ENCODE results near the gene GAS5. TPM values are rescaled to one million over a fixed set of nuclear protein-coding genes. Genes with fewer than 3 reads are reported as not detected.

The GAS5 gene
- total and polyA plus RNA-seq, 9 of the 15 experiments (the other 6 are each of a cell fraction or from before 2014, with no cell fraction given) = 565 to 1,860 (median 1,006) TPM

DNA sequence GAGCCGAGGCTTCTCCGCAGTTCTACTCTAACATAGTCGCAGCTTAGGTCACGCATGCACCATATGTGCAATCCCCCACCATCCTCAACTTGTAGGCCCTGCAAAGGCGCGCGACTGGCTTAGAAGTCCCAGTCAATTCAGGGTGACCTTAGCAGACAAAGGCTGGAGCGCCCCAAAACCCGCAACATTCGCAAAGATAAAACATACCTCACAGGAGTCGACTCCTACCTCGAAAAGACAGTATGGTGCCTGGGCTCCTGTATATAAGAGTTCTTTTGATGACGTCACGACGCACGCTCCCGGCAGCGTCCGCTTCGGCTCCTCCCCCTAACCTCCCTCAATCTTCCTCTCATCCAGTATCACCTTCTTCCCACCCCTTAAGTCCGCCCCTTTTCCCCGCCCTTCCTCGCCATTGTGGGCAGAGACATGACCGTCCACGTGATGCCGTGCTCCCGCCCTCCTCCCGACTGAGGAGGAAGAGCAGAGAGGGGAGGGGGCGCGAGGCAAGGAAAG, at the start of gene GAS5 (continued):
- TF ChIP-seq, protein P1, sequence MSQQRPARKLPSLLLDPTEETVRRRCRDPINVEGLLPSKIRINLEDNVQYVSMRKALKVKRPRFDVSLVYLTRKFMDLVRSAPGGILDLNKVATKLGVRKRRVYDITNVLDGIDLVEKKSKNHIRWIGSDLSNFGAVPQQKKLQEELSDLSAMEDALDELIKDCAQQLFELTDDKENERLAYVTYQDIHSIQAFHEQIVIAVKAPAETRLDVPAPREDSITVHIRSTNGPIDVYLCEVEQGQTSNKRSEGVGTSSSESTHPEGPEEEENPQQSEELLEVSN (IDR thresholded peaks at IDR 0.05; ENCODE audit: borderline replicate concordance in 1 of 2, extremely low read depth in 1 of 2, insufficient read depth in 1 of 2, insufficient read length in 1 of 2, low read depth in 1 of 2, low read length in 1 of 2, poor library complexity in 1 of 2, severe bottlenecking in 1 of 2) = peak; percentile 34 to 70
- TF ChIP-seq GTF2F1 (IDR thresholded peaks at IDR 0.05; ENCODE audit: low read depth, low read length) (peak; percentile 99), EP400 (IDR thresholded peaks at IDR 0.05) (peak; percentile 99), NCOA2 (IDR thresholded peaks at IDR 0.05; ENCODE audit: partially characterized antibody in 2 of 2) (no peak), KDM2B (CRISPR knock-in tag; IDR thresholded peaks at IDR 0.05) (0 out of 2 replicates have a peak, but pooled peaks have one; percentile 30), ERF (CRISPR knock-in tag; IDR thresholded peaks at IDR 0.05) (peak; percentile 93), ZNF696 (CRISPR knock-in tag; conservative IDR thresholded peaks at IDR 0.05) (no peak), RBFOX2 (IDR thresholded peaks at IDR 0.05; ENCODE audit: low read depth, low read length) (peak; percentile 94), TRIM28 (IDR thresholded peaks at IDR 0.05) (no peak), EHMT2 (IDR thresholded peaks at IDR 0.05) (0 out of 2 replicates have a peak, but pooled peaks have one; percentile 7), HCFC1 (IDR thresholded peaks at IDR 0.05; ENCODE audit: low read depth, low read length) (peak; percentile 55; the same call in 1 of the 2 replicates), HDGF (IDR thresholded peaks at IDR 0.05) (peak; percentile 52; the same call in 1 of the 2 replicates), ZNF707 (CRISPR knock-in tag; conservative IDR thresholded peaks at IDR 0.05) (no peak), GTF2A2 (tag; IDR thresholded peaks at IDR 0.05) (peak; percentile 98), TAF1 (IDR thresholded peaks at IDR 0.05; ENCODE audit: control insufficient read depth, extremely low read depth, insufficient read depth, low read length, severe bottlenecking) (peak; percentile 99), FOXA1 (IDR thresholded peaks at IDR 0.05; ENCODE audit: borderline replicate concordance) (no peak), BMI1 (IDR thresholded peaks at IDR 0.05; ENCODE audit: low read length) (no peak), TBP (optimal IDR thresholded peaks at IDR 0.05; ENCODE audit: low read depth, low read length) (no peak)
- TF ChIP-seq, protein P2, sequence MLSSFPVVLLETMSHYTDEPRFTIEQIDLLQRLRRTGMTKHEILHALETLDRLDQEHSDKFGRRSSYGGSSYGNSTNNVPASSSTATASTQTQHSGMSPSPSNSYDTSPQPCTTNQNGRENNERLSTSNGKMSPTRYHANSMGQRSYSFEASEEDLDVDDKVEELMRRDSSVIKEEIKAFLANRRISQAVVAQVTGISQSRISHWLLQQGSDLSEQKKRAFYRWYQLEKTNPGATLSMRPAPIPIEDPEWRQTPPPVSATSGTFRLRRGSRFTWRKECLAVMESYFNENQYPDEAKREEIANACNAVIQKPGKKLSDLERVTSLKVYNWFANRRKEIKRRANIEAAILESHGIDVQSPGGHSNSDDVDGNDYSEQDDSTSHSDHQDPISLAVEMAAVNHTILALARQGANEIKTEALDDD (IDR thresholded peaks at IDR 0.05) = no peak
- TF ChIP-seq, protein P3, sequence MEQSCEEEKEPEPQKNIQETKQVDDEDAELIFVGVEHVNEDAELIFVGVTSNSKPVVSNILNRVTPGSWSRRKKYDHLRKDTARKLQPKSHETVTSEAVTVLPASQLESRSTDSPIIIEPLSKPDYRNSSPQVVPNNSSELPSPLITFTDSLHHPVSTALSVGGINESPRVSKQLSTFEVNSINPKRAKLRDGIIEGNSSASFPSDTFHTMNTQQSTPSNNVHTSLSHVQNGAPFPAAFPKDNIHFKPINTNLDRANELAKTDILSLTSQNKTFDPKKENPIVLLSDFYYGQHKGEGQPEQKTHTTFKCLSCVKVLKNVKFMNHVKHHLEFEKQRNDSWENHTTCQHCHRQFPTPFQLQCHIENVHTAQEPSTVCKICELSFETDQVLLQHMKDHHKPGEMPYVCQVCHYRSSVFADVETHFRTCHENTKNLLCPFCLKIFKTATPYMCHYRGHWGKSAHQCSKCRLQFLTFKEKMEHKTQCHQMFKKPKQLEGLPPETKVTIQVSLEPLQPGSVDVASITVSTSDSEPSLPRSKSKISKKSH (CRISPR knock-in tag; IDR thresholded peaks at IDR 0.05) = no peak
- TF ChIP-seq, protein P4, sequence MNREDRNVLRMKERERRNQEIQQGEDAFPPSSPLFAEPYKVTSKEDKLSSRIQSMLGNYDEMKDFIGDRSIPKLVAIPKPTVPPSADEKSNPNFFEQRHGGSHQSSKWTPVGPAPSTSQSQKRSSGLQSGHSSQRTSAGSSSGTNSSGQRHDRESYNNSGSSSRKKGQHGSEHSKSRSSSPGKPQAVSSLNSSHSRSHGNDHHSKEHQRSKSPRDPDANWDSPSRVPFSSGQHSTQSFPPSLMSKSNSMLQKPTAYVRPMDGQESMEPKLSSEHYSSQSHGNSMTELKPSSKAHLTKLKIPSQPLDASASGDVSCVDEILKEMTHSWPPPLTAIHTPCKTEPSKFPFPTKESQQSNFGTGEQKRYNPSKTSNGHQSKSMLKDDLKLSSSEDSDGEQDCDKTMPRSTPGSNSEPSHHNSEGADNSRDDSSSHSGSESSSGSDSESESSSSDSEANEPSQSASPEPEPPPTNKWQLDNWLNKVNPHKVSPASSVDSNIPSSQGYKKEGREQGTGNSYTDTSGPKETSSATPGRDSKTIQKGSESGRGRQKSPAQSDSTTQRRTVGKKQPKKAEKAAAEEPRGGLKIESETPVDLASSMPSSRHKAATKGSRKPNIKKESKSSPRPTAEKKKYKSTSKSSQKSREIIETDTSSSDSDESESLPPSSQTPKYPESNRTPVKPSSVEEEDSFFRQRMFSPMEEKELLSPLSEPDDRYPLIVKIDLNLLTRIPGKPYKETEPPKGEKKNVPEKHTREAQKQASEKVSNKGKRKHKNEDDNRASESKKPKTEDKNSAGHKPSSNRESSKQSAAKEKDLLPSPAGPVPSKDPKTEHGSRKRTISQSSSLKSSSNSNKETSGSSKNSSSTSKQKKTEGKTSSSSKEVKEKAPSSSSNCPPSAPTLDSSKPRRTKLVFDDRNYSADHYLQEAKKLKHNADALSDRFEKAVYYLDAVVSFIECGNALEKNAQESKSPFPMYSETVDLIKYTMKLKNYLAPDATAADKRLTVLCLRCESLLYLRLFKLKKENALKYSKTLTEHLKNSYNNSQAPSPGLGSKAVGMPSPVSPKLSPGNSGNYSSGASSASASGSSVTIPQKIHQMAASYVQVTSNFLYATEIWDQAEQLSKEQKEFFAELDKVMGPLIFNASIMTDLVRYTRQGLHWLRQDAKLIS (CRISPR knock-in tag; IDR thresholded peaks at IDR 0.05) = peak; percentile 99
